Measurements from ENCODE around the gene SP7. TPM values are rescaled to one million over a fixed set of nuclear protein-coding genes. Genes with fewer than 3 reads are reported as not detected.

SP7 gene
- total RNA-seq, 1 experiment from 2014 or later = not detected

DNA sequence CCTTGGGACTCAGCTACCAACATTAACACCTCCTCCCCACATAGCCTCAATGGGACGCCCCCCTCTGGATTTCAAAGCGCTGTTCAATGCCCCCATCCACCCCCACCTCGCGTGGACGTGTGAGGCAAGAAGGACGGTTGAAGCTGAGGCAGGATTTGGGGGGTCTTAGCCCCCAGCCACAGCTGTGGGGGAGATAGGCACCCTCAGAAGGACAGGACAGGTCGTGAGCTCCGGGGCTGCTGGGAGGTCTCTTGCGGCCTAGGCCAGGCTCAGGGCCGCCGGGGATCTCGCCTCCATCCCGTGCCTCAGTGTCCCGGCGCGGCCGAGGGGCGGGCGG, 8.3 kb upstream of the SP7 start:
- Histone ChIP-seq H3K4me3 (ENCODE audit: low read depth in 2 of 2, low read length in 2 of 2) (peak overlapping the region; percentile 45 to 60), H3K27ac (ENCODE audit: low read length) (0 out of 2 replicates have a peak overlapping the region, but pooled peaks have one; percentile 20), H3K4me1 (ENCODE audit: control insufficient read depth, insufficient read depth, low read length) (peaks cover 10% of the 10 kb centered on the region; the same call in 1 of the 2 replicates), H3K36me3 (ENCODE audit: control insufficient read depth, insufficient read depth, low read length) (no peaks in the 10 kb centered on the region; the same call in 1 of the 2 replicates), H3K27me3 (ENCODE audit: control insufficient read depth, insufficient read depth, low read length) (no peaks in the 10 kb centered on the region), H3K9me3 (ENCODE audit: control insufficient read depth, insufficient read depth, low read depth, low read length) (no peaks in the 10 kb centered on the region)
- in situ Hi-C loops (cut with HindIII; ENCODE audit: low pct_unique_long_range_greater_than_20kb, low sequenced_read_pairs) = no loop called here
- intact Hi-C loops (cut with micrococcal nuclease; ENCODE audit: unreplicated experiment) = no loop called here
- ChIA-PET CTCF (interaction anchor here (0.6 to 2.0 kb wide), 11 partner anchors 8 to 1058 kb away, joined by 3 to 19 read pairs (median 4); partner anchors contain the start of gene AAAS), POLR2A (interaction anchor here (0.5 to 1.3 kb wide), 2 partner anchors 11 to 35 kb away, joined by 4 to 5 read pairs; partner anchors contain the start of gene SP1)
- TF ChIP-seq POLR2AphosphoS5 (IDR thresholded peaks at IDR 0.05; ENCODE audit: low read depth, low read length) (no peak), TCF7L2 (IDR thresholded peaks at IDR 0.05; ENCODE audit: low read depth, low read length) (no peak)
- no TSS peak for BruUV-seq (replicated peaks)
- DNase-seq (ENCODE audit: low read depth, low spot score) = no peak
- no peak for ATAC-seq

DNA sequence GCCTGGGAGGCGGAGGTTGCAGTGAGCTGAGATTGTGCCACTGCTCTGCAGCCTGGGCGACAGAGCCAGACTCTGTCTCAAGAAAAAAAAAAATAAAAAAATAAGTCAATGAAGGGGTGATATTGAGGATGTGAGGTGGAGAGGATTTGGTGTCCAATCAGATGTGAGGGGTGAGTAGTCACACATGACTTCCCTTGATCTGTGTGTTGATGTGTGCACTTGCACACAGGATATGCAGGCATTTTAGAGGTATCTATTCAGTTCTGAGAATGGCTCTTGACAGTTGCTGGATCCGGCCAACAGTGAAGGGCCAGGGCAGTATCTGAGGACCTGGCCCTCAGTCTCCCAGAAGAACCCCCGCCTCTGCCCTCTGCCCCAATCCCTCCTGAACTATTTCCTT, 7.8 kb upstream of the SP7 start:
- no peaks in the 10 kb centered on the region; the same call in 1 of the 2 replicates for H3K36me3 ChIP-seq (ENCODE audit: control insufficient read depth, insufficient read depth, low read length)
- H3K4me3 ChIP-seq (ENCODE audit: low read depth in 2 of 2, low read length in 2 of 2) = no peak overlapping the region; a peak in 1 of 4 replicates
- no TSS peak for BruUV-seq (replicated peaks)
- ATAC-seq (no peak), DNase-seq (ENCODE audit: low read depth, low spot score) (no peak)
- H3K27me3 ChIP-seq (ENCODE audit: control insufficient read depth, insufficient read depth, low read length) = no peaks in the 10 kb centered on the region
- ChIA-PET POLR2A (no interaction called here), CTCF (interaction anchor here (0.6 to 0.9 kb wide), 2 partner anchors 8 to 149 kb away, joined by 3 read pairs; no protein-coding TSS in a partner anchor)
- H3K27ac ChIP-seq (ENCODE audit: low read length) = no peak overlapping the region
- TF ChIP-seq TCF7L2 (IDR thresholded peaks at IDR 0.05; ENCODE audit: low read depth, low read length) (no peak), SIN3A (IDR thresholded peaks at IDR 0.05; ENCODE audit: borderline replicate concordance, insufficient read depth, low read depth, low read length) (no peak)
- TF ChIP-seq, protein P1, sequence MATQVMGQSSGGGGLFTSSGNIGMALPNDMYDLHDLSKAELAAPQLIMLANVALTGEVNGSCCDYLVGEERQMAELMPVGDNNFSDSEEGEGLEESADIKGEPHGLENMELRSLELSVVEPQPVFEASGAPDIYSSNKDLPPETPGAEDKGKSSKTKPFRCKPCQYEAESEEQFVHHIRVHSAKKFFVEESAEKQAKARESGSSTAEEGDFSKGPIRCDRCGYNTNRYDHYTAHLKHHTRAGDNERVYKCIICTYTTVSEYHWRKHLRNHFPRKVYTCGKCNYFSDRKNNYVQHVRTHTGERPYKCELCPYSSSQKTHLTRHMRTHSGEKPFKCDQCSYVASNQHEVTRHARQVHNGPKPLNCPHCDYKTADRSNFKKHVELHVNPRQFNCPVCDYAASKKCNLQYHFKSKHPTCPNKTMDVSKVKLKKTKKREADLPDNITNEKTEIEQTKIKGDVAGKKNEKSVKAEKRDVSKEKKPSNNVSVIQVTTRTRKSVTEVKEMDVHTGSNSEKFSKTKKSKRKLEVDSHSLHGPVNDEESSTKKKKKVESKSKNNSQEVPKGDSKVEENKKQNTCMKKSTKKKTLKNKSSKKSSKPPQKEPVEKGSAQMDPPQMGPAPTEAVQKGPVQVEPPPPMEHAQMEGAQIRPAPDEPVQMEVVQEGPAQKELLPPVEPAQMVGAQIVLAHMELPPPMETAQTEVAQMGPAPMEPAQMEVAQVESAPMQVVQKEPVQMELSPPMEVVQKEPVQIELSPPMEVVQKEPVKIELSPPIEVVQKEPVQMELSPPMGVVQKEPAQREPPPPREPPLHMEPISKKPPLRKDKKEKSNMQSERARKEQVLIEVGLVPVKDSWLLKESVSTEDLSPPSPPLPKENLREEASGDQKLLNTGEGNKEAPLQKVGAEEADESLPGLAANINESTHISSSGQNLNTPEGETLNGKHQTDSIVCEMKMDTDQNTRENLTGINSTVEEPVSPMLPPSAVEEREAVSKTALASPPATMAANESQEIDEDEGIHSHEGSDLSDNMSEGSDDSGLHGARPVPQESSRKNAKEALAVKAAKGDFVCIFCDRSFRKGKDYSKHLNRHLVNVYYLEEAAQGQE (IDR thresholded peaks at IDR 0.05; ENCODE audit: insufficient read depth in 1 of 2, low read depth in 2 of 2, low read length in 1 of 2) = no peak
- TF ChIP-seq, protein P2, sequence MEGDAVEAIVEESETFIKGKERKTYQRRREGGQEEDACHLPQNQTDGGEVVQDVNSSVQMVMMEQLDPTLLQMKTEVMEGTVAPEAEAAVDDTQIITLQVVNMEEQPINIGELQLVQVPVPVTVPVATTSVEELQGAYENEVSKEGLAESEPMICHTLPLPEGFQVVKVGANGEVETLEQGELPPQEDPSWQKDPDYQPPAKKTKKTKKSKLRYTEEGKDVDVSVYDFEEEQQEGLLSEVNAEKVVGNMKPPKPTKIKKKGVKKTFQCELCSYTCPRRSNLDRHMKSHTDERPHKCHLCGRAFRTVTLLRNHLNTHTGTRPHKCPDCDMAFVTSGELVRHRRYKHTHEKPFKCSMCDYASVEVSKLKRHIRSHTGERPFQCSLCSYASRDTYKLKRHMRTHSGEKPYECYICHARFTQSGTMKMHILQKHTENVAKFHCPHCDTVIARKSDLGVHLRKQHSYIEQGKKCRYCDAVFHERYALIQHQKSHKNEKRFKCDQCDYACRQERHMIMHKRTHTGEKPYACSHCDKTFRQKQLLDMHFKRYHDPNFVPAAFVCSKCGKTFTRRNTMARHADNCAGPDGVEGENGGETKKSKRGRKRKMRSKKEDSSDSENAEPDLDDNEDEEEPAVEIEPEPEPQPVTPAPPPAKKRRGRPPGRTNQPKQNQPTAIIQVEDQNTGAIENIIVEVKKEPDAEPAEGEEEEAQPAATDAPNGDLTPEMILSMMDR (IDR thresholded peaks at IDR 0.05) = no peak
- in situ Hi-C loops (cut with HindIII; ENCODE audit: low pct_unique_long_range_greater_than_20kb, low sequenced_read_pairs) = no loop called here
- no peaks in the 10 kb centered on the region for H3K9me3 ChIP-seq (ENCODE audit: control insufficient read depth, insufficient read depth, low read depth, low read length)
- peaks cover 10% of the 10 kb centered on the region; the same call in 1 of the 2 replicates for H3K4me1 ChIP-seq (ENCODE audit: control insufficient read depth, insufficient read depth, low read length)
- intact Hi-C loops (cut with micrococcal nuclease; ENCODE audit: unreplicated experiment) = no loop called here

DNA sequence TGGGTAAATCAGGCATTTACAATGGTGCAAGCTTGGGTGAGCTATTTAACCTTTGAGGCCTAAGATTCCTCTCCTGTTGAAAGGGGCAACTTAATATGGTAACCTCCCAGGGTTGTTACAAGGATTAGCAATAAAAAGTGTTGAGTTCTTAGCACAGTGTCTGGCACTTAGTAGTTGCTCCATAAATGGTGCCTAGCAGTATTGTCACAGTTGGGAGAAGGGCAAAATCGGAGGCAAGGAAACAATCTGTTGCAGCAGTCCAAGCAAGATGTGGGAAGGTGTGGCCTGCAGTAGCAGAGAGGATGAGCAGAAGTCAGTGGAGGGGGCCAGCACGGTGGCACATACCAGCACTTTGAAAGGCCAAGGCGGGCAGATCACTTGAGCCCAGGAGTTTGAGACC, 7.3 kb upstream of the SP7 start:
- Histone ChIP-seq H3K4me3 (ENCODE audit: low read depth in 2 of 2, low read length in 2 of 2) (no peak overlapping the region), H3K27me3 (ENCODE audit: control insufficient read depth, insufficient read depth, low read length) (no peaks in the 10 kb centered on the region), H3K36me3 (ENCODE audit: control insufficient read depth, insufficient read depth, low read length) (no peaks in the 10 kb centered on the region; the same call in 1 of the 2 replicates), H3K27ac (ENCODE audit: low read length) (no peak overlapping the region), H3K9me3 (ENCODE audit: control insufficient read depth, insufficient read depth, low read depth, low read length) (no peaks in the 10 kb centered on the region), H3K4me1 (ENCODE audit: control insufficient read depth, insufficient read depth, low read length) (peaks cover 10% of the 10 kb centered on the region; the same call in 1 of the 2 replicates)
- in situ Hi-C loops (cut with HindIII; ENCODE audit: low pct_unique_long_range_greater_than_20kb, low sequenced_read_pairs) (no loop called here), intact Hi-C loops (cut with micrococcal nuclease; ENCODE audit: unreplicated experiment) (no loop called here)
- ChIA-PET CTCF (no interaction called here), POLR2A (no interaction called here)
- DNase-seq (ENCODE audit: low read depth, low spot score) = no peak
- TF ChIP-seq POLR2AphosphoS5 (IDR thresholded peaks at IDR 0.05; ENCODE audit: low read depth, low read length) (no peak), TCF7L2 (IDR thresholded peaks at IDR 0.05; ENCODE audit: low read depth, low read length) (no peak), SIN3A (IDR thresholded peaks at IDR 0.05; ENCODE audit: borderline replicate concordance, insufficient read depth, low read depth, low read length) (no peak)
- TF ChIP-seq, protein P2 (IDR thresholded peaks at IDR 0.05) = no peak
- TF ChIP-seq, protein P1 (IDR thresholded peaks at IDR 0.05; ENCODE audit: insufficient read depth in 1 of 2, low read depth in 2 of 2, low read length in 1 of 2) = no peak
- no peak for ATAC-seq
- no TSS peak for BruUV-seq (replicated peaks)

All from Panc1 (cell line).